ENCODE data around the gene JAM3. TPM values are rescaled to one million over a fixed set of nuclear protein-coding genes. Genes with fewer than 3 reads are reported as not detected.

Gene JAM3
- total and polyA plus RNA-seq, 9 of the 15 experiments (the other 6 are each of a cell fraction or from before 2014, with no cell fraction given), result 0.22 to 0.76 (median 0.40) TPM

GRCh38 chr11:134037046-134037908, 31.6 kb upstream of the JAM3 start (continued):
- no peak for TF ChIP-seq HOMEZ (CRISPR knock-in tag; IDR thresholded peaks at IDR 0.05)
- TF ChIP-seq USF2 (CRISPR knock-in tag; IDR thresholded peaks at IDR 0.05), result no peak
- TF ChIP-seq ELF2 (CRISPR knock-in tag; IDR thresholded peaks at IDR 0.05), result no peak
- TF ChIP-seq BHLHE40 (IDR thresholded peaks at IDR 0.05; ENCODE audit: low read length), result no peak
- no peak for TF ChIP-seq HDAC3 (IDR thresholded peaks at IDR 0.05; ENCODE audit: borderline replicate concordance, partially characterized antibody)

GRCh38 chr11:134038897-134039470, 29.9 kb upstream of the JAM3 start:
- H3K4me2 ChIP-seq (ENCODE audit: insufficient read depth, low read length), result no peak overlapping the region
- no peak overlapping the region for H3K4me3 ChIP-seq
- peaks cover 4% of the 10 kb centered on the region for H3K9me1 ChIP-seq (ENCODE audit: control insufficient read depth, insufficient read depth, low read length)
- CTCF ChIA-PET (ENCODE audit: low intra/inter-chr PET ratio), result no interaction called here
- intact Hi-C loops (cut with micrococcal nuclease) (loop anchor here (10.0 kb wide), 1 partner anchor 114 kb away; no protein-coding TSS in a partner anchor), in situ Hi-C loops (cut with MboI) (no loop called here)
- no peaks in the 10 kb centered on the region for H3K79me2 ChIP-seq (ENCODE audit: control insufficient read depth, insufficient read depth, low read length)
- TF ChIP-seq RBM39 (optimal IDR thresholded peaks at IDR 0.05; ENCODE audit: low read depth, low read length) (no peak), ZNF449 (CRISPR knock-in tag; IDR thresholded peaks at IDR 0.05) (no peak), ZNF75A (CRISPR knock-in tag; IDR thresholded peaks at IDR 0.05) (no peak), PCBP1 (IDR thresholded peaks at IDR 0.05; ENCODE audit: low read depth, low read length, poor library complexity, severe bottlenecking) (no peak), ZFPM2 (CRISPR knock-in tag; IDR thresholded peaks at IDR 0.05) (no peak), ZBTB5 (IDR thresholded peaks at IDR 0.05) (no peak), KAT8 (IDR thresholded peaks at IDR 0.05; ENCODE audit: low read depth) (no peak), SREBF2 (CRISPR knock-in tag; IDR thresholded peaks at IDR 0.05) (no peak)
- H3K9ac ChIP-seq (ENCODE audit: insufficient read depth in 1 of 2, low read depth in 2 of 2, low read length in 2 of 2), result no peak overlapping the region; a peak in 1 of 4 replicates
- peaks cover 0 to 6% of the 10 kb centered on the region in 2 experiments; a peak in 2 of 5 replicates for H3K4me1 ChIP-seq (replicated peaks in 1 of 2; ENCODE audit: control insufficient read depth in 2 of 2, insufficient read depth in 2 of 2, low read length in 2 of 2)
- no peak for DNase-seq (ENCODE audit: extremely low read depth in 1 of 4, low spot score in 3 of 4)
- H3K27me3 ChIP-seq (ENCODE audit: control insufficient read depth in 2 of 2, insufficient read depth in 2 of 2, low read length in 2 of 2), result peaks cover 38 to 87% of the 10 kb centered on the region in 2 experiments
- POLR2A ChIA-PET, result interaction anchor here (1.0 kb wide), 1 partner anchor 11 kb away, joined by 3 read pairs; no protein-coding TSS in a partner anchor
- FAIRE-seq, result no peak
- H3K27ac ChIP-seq (ENCODE audit: extremely low read depth, low read depth, low read length), result no peak overlapping the region
- no peaks in the 10 kb centered on the region for H3K36me3 ChIP-seq (ENCODE audit: control insufficient read depth, insufficient read depth, low read length)
- no peak overlapping the region for H2AFZ ChIP-seq (ENCODE audit: low read depth, low read length)
- 0% methylated on average over 10 of the region's 10 CpGs for WGBS (ENCODE audit: insufficient coverage, low coverage, missing lambda C conversion rate)
- H4K20me1 ChIP-seq (replicated peaks; ENCODE audit: control insufficient read depth, insufficient read depth, low read length), result peaks cover 9% of the 10 kb centered on the region; the same call in 1 of the 2 replicates
- ATAC-seq, result no peak
- no peaks in the 10 kb centered on the region for H3K9me3 ChIP-seq (replicated peaks; ENCODE audit: control insufficient read depth, insufficient read depth, low read depth, low read length)
- no TSS peak for BruUV-seq (replicated peaks)
